Measurements from ENCODE around the gene SPIN2A.
"Not testable (repeated sequence)": the region's sequence is repeated elsewhere in the genome, so short reads cannot be mapped to it uniquely, and the experiment has no call there.

Gene SPIN2A

DNA sequence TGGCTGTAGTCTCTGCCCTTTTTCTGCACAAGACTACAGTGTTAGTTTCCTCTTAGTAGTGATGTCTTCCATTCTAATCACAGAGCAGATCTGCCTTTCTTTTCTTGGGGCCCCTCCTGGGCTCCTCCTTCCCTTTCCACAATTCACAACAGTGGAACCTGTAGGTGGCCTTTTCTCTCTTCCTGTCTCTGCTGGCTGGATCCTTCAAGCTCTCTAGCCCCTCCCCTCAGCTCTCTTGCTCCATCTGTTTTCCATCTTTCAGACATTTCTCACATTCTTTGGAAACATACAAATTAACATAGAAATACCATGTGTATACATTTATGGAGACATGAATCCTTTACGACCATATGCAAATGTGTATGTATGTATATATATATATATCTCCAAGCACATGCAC, 304 bp upstream of the SPIN2A start:
- DNase-seq: peak; percentile 19
- no peaks in the 10 kb centered on the region for H3K9me3 ChIP-seq (ENCODE audit: control insufficient read depth, low read length)
- H2BK5ac ChIP-seq (ENCODE audit: low read depth, low read length, poor library complexity, severe bottlenecking): no peak overlapping the region
- H3K27me3 ChIP-seq (ENCODE audit: control insufficient read depth in 1 of 2, insufficient read depth in 1 of 2, low read length in 2 of 2): no peaks in the 10 kb centered on the region
- no peak overlapping the region for H4K91ac ChIP-seq (ENCODE audit: low read length)
- peak overlapping the region in 1 of 2 experiments; percentile 21 for H3K18ac ChIP-seq (ENCODE audit: low read depth in 1 of 2, low read length in 2 of 2)
- H3K23ac ChIP-seq (ENCODE audit: low read length in 2 of 2): no peak overlapping the region
- H3K4me1 ChIP-seq (ENCODE audit: control insufficient read depth, insufficient read depth, low read depth, low read length): peaks cover 5% of the 10 kb centered on the region
- H2AFZ ChIP-seq (ENCODE audit: low read depth, low read length): no peak overlapping the region
- H2BK120ac ChIP-seq (ENCODE audit: low read depth, low read length): no peak overlapping the region
- H3K36me3 ChIP-seq (ENCODE audit: control insufficient read depth in 1 of 2, insufficient read depth in 2 of 2, low read depth in 1 of 2, low read length in 2 of 2): no peaks in the 10 kb centered on the region
- H3K4me2 ChIP-seq (ENCODE audit: low read length, poor library complexity, severe bottlenecking): peak overlapping the region; percentile 73
- peak overlapping the region; percentile 47 for H4K8ac ChIP-seq (ENCODE audit: low read length)
- H3K4ac ChIP-seq (ENCODE audit: low read depth in 1 of 2, low read length in 2 of 2): no peak overlapping the region
- no peak overlapping the region for H3K27ac ChIP-seq (ENCODE audit: low read length, poor library complexity, severe bottlenecking)
- no peaks in the 10 kb centered on the region for H3K79me1 ChIP-seq (replicated peaks; ENCODE audit: low read length, poor library complexity, severe bottlenecking)
- H2BK12ac ChIP-seq (ENCODE audit: low read length in 2 of 2): no peak overlapping the region
- peak overlapping the region; percentile 70 for H3K9ac ChIP-seq (ENCODE audit: low read length)
- H3K4me3 ChIP-seq (ENCODE audit: insufficient read depth in 1 of 2, low read depth in 1 of 2, low read length in 2 of 2): peak overlapping the region; percentile 59 to 73
- no peak overlapping the region for H2BK15ac ChIP-seq (ENCODE audit: low read depth, poor library complexity, severe bottlenecking)
- H3K14ac ChIP-seq (ENCODE audit: low read length in 2 of 2): no peak overlapping the region
- no CpG with 5 or more reads among the region's 1 CpG for WGBS
- H2AK5ac ChIP-seq (ENCODE audit: low read length, severe bottlenecking): no peak overlapping the region

DNA sequence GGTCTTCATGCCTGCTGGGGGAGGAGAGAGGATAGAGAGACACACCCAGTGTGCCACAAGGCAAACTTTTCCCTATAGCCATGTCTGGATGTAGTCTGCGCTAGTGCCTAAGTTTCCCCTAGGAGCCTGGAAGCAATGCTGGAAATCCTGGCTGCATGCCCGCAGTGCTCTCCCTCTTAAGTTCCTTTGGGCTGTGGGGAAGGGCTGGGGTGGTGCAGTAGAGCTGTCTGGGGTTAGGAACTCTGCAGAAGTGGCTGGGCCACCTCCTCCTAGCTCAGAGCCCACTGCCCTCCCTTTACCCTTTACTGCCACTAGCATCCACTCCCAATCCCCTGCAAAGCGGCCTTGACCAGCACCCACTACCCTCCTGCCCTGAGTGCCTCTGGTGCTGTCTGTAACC, 608 bp downstream of the SPIN2A start:
- H2BK5ac ChIP-seq (ENCODE audit: low read depth, low read length, poor library complexity, severe bottlenecking); H3K14ac ChIP-seq (ENCODE audit: low read length in 2 of 2); H3K4me1 ChIP-seq (ENCODE audit: control insufficient read depth, insufficient read depth, low read depth, low read length); H3K9ac ChIP-seq (ENCODE audit: low read length); H2BK12ac ChIP-seq (ENCODE audit: low read length in 2 of 2); H3K4ac ChIP-seq (ENCODE audit: low read depth in 1 of 2, low read length in 2 of 2); H3K27me3 ChIP-seq (ENCODE audit: control insufficient read depth in 1 of 2, insufficient read depth in 1 of 2, low read length in 2 of 2); H3K27ac ChIP-seq (ENCODE audit: low read length, poor library complexity, severe bottlenecking); H3K23ac ChIP-seq (ENCODE audit: low read length in 2 of 2); DNase-seq; H3K18ac ChIP-seq (ENCODE audit: low read depth in 1 of 2, low read length in 2 of 2); H3K79me1 ChIP-seq (replicated peaks; ENCODE audit: low read length, poor library complexity, severe bottlenecking); H3K9me3 ChIP-seq (ENCODE audit: control insufficient read depth, low read length); H2BK120ac ChIP-seq (ENCODE audit: low read depth, low read length); H2BK15ac ChIP-seq (ENCODE audit: low read depth, poor library complexity, severe bottlenecking); H4K91ac ChIP-seq (ENCODE audit: low read length); H2AK5ac ChIP-seq (ENCODE audit: low read length, severe bottlenecking); H4K8ac ChIP-seq (ENCODE audit: low read length); H3K36me3 ChIP-seq (ENCODE audit: control insufficient read depth in 1 of 2, insufficient read depth in 2 of 2, low read depth in 1 of 2, low read length in 2 of 2); H2AFZ ChIP-seq (ENCODE audit: low read depth, low read length): not testable (repeated sequence)
- H3K4me3 ChIP-seq (ENCODE audit: insufficient read depth in 1 of 2, low read depth in 1 of 2, low read length in 2 of 2): peak overlapping the region in 1 of 2 experiments; percentile 73
- H3K4me2 ChIP-seq (ENCODE audit: low read length, poor library complexity, severe bottlenecking): peak overlapping the region; percentile 73
- 71% methylated on average over 1 of the region's 3 CpGs for WGBS

DNA sequence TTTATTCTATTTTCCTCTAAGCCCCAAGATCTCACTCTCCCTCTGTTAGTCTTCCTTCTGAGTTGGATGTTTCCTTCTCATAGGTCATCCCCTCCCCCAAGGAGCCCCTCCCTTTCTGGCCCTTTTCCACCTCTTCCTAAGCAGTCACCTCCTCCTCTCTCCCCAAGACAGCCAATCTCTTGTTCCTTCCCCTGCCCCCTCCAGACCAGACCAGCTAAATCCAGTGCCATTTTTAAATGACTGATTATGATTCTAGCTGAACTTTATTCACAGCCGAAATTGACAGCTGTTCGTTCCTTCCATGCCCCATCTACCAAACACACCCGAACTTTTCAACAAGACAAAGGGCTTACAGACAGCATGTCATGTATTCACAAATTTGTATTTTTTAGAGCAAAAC, 1.9 kb downstream of the SPIN2A start:
- WGBS: no CpG with 5 or more reads among the region's 3 CpGs

DNA sequence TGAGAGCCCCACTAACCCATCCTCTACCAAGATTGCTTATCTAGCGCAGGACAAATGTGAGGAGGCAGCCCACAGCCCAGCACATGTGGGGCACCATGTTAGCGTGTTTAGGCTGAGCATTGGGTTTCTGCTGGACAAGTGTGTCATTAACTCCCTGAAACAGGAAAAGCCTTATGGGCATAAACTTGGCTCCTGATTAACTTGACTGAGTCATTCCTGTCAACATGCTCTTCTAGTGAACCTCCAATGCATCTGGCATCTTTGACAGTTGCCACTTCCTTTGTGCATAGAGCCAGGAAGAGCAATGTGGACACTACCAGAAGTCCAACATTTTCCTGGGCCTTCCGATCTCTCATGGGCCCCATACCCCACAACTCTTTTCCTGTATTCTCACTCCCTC, 2.5 kb downstream of the SPIN2A start:
- WGBS: 90% methylated on average over 2 of the region's 3 CpGs
- no peak overlapping the region for H3K4me3 ChIP-seq (ENCODE audit: insufficient read depth in 1 of 2, low read depth in 1 of 2, low read length in 2 of 2)
- no peak for DNase-seq
- peaks cover 5% of the 10 kb centered on the region for H3K4me1 ChIP-seq (ENCODE audit: control insufficient read depth, insufficient read depth, low read depth, low read length)
- no peaks in the 10 kb centered on the region for H3K9me3 ChIP-seq (ENCODE audit: control insufficient read depth, low read length)
- H2BK5ac ChIP-seq (ENCODE audit: low read depth, low read length, poor library complexity, severe bottlenecking): no peak overlapping the region
- no peak overlapping the region for H3K4ac ChIP-seq (ENCODE audit: low read depth in 1 of 2, low read length in 2 of 2)
- H4K8ac ChIP-seq (ENCODE audit: low read length): no peak overlapping the region
- no peak overlapping the region for H3K14ac ChIP-seq (ENCODE audit: low read length in 2 of 2)
- H3K4me2 ChIP-seq (ENCODE audit: low read length, poor library complexity, severe bottlenecking): no peak overlapping the region
- H3K27ac ChIP-seq (ENCODE audit: low read length, poor library complexity, severe bottlenecking): no peak overlapping the region
- H2BK12ac ChIP-seq (ENCODE audit: low read length in 2 of 2): no peak overlapping the region
- no peak overlapping the region for H4K91ac ChIP-seq (ENCODE audit: low read length)
- no peaks in the 10 kb centered on the region for H3K27me3 ChIP-seq (ENCODE audit: control insufficient read depth in 1 of 2, insufficient read depth in 1 of 2, low read length in 2 of 2)
- no peak overlapping the region for H3K23ac ChIP-seq (ENCODE audit: low read length in 2 of 2)
- no peak overlapping the region for H2BK120ac ChIP-seq (ENCODE audit: low read depth, low read length)
- no peaks in the 10 kb centered on the region for H3K36me3 ChIP-seq (ENCODE audit: control insufficient read depth in 1 of 2, insufficient read depth in 2 of 2, low read depth in 1 of 2, low read length in 2 of 2)
- H2BK15ac ChIP-seq (ENCODE audit: low read depth, poor library complexity, severe bottlenecking): no peak overlapping the region
- H2AFZ ChIP-seq (ENCODE audit: low read depth, low read length): no peak overlapping the region
- no peak overlapping the region for H2AK5ac ChIP-seq (ENCODE audit: low read length, severe bottlenecking)
- H3K9ac ChIP-seq (ENCODE audit: low read length): no peak overlapping the region
- H3K79me1 ChIP-seq (replicated peaks; ENCODE audit: low read length, poor library complexity, severe bottlenecking): no peaks in the 10 kb centered on the region
- no peak overlapping the region for H3K18ac ChIP-seq (ENCODE audit: low read depth in 1 of 2, low read length in 2 of 2)

More for the DNA sequence above, 1.9 kb downstream of the SPIN2A start:
- no peak overlapping the region for H2AFZ ChIP-seq (ENCODE audit: low read depth, low read length)
- no peak overlapping the region for H2BK15ac ChIP-seq (ENCODE audit: low read depth, poor library complexity, severe bottlenecking)
- no peak overlapping the region for H3K4me3 ChIP-seq (ENCODE audit: insufficient read depth in 1 of 2, low read depth in 1 of 2, low read length in 2 of 2)
- no peaks in the 10 kb centered on the region for H3K36me3 ChIP-seq (ENCODE audit: control insufficient read depth in 1 of 2, insufficient read depth in 2 of 2, low read depth in 1 of 2, low read length in 2 of 2)
- no peak overlapping the region for H3K27ac ChIP-seq (ENCODE audit: low read length, poor library complexity, severe bottlenecking)
- no peak overlapping the region for H3K23ac ChIP-seq (ENCODE audit: low read length in 2 of 2)
- no peak overlapping the region for H3K4ac ChIP-seq (ENCODE audit: low read depth in 1 of 2, low read length in 2 of 2)
- no peak overlapping the region for H4K8ac ChIP-seq (ENCODE audit: low read length)
- no peak overlapping the region for H2BK120ac ChIP-seq (ENCODE audit: low read depth, low read length)
- DNase-seq: no peak
- no peaks in the 10 kb centered on the region for H3K79me1 ChIP-seq (replicated peaks; ENCODE audit: low read length, poor library complexity, severe bottlenecking)
- H2BK12ac ChIP-seq (ENCODE audit: low read length in 2 of 2): no peak overlapping the region
- peaks cover 5% of the 10 kb centered on the region for H3K4me1 ChIP-seq (ENCODE audit: control insufficient read depth, insufficient read depth, low read depth, low read length)
- H3K9me3 ChIP-seq (ENCODE audit: control insufficient read depth, low read length): no peaks in the 10 kb centered on the region
- H3K27me3 ChIP-seq (ENCODE audit: control insufficient read depth in 1 of 2, insufficient read depth in 1 of 2, low read length in 2 of 2): no peaks in the 10 kb centered on the region
- no peak overlapping the region for H3K4me2 ChIP-seq (ENCODE audit: low read length, poor library complexity, severe bottlenecking)
- no peak overlapping the region for H2AK5ac ChIP-seq (ENCODE audit: low read length, severe bottlenecking)
- no peak overlapping the region for H2BK5ac ChIP-seq (ENCODE audit: low read depth, low read length, poor library complexity, severe bottlenecking)
- H3K18ac ChIP-seq (ENCODE audit: low read depth in 1 of 2, low read length in 2 of 2): no peak overlapping the region
- H3K14ac ChIP-seq (ENCODE audit: low read length in 2 of 2): no peak overlapping the region
- no peak overlapping the region for H4K91ac ChIP-seq (ENCODE audit: low read length)
- no peak overlapping the region for H3K9ac ChIP-seq (ENCODE audit: low read length)
